Neural progenitor cell (in vitro differentiated cells): Measurements from ENCODE around the gene RALB. TPM values are rescaled to one million over a fixed set of nuclear protein-coding genes. Genes with fewer than 3 reads are reported as not detected.

ENCODE experiments used
- DNase-seq: peaks from one replicate; pipeline ENCODE4 v3.0.0-alpha.2; 2016; ENCODE audit warnings: low spot score
- H2AFZ ChIP-seq: fragments of 200-600 bp; sonication (generic); replicated peaks from 2 replicates; pipeline ENCODE4 v1.6.1; 2016; ENCODE audit warnings: antibody characterized with exemption
- H3F3A ChIP-seq: fragments of 200-600 bp; sonication (generic); 2 replicates; pipeline ENCODE4 v1.6.1; 2016; ENCODE audit warnings: antibody characterized with exemption, low read depth
- H3K27ac ChIP-seq: fragments of 200-600 bp; sonication (generic); 2 replicates; pipeline ENCODE4 v1.5.1; 2016; ENCODE audit warnings: mild to moderate bottlenecking
- H3K27me3 ChIP-seq: fragments of 200-600 bp; sonication (generic); 2 replicates; pipeline ENCODE4 v1.6.1; 2016; ENCODE audit warnings: mild to moderate bottlenecking, moderate library complexity
- H3K36me3 ChIP-seq: fragments of 200-600 bp; sonication (generic); 2 replicates; pipeline ENCODE4 v1.5.1; 2016
- H3K4me1 ChIP-seq: fragments of 200-600 bp; sonication (generic); 2 replicates; pipeline ENCODE4 v1.6.1; 2016; ENCODE audit warnings: mixed run types
- H3K4me2 ChIP-seq: fragments of 200-600 bp; sonication (generic); 2 replicates; pipeline ENCODE4 v1.6.1; 2016
- H3K4me3 ChIP-seq: fragments of 200-600 bp; sonication (generic); 2 replicates; pipeline ENCODE4 v1.5.1; 2016
- H3K79me2 ChIP-seq: fragments of 200-600 bp; sonication (generic); 2 replicates; pipeline ENCODE4 v1.6.1; 2016; ENCODE audit warnings: low read depth
- H3K9ac ChIP-seq: fragments of 200-600 bp; sonication (generic); 2 replicates; pipeline ENCODE4 v1.6.1; 2016
- H3K9me3 ChIP-seq: fragments of 200-600 bp; sonication (generic); 2 replicates; pipeline ENCODE4 v1.5.1; 2016; ENCODE audit warnings: low read depth
- H4K20me1 ChIP-seq: fragments of 200-600 bp; sonication (generic); 2 replicates; pipeline ENCODE4 v1.6.1; 2016; ENCODE audit warnings: low read depth
- H3K27ac Mint-ChIP-seq: 3 replicates; pipeline ENCODE4 v1.8.0; 2021; ENCODE audit warnings: mixed read lengths
- H3K27me3 Mint-ChIP-seq: 2 replicates; pipeline ENCODE4 v1.8.0; 2022; ENCODE audit warnings: low read depth, mild to moderate bottlenecking, inconsistent platforms, moderate library complexity, mixed read lengths; ENCODE audit not compliant: insufficient read depth
- H3K36me3 Mint-ChIP-seq: 3 replicates; pipeline ENCODE4 v1.8.0; 2021; ENCODE audit warnings: mixed read lengths
- H3K4me1 Mint-ChIP-seq: 3 replicates; pipeline ENCODE4 v1.8.0; 2021; ENCODE audit warnings: mixed read lengths
- H3K4me3 Mint-ChIP-seq: 3 replicates; pipeline ENCODE4 v1.8.0; 2021; ENCODE audit warnings: mild to moderate bottlenecking, moderate library complexity, mixed read lengths
- H3K9me3 Mint-ChIP-seq: 3 replicates; pipeline ENCODE4 v1.8.0; 2020; ENCODE audit warnings: mixed read lengths
- CTCF ChIP-seq: fragments of 200-600 bp; sonication (generic); IDR thresholded peaks from 2 replicates; pipeline ENCODE4 v1.5.1; 2017; ENCODE audit warnings: antibody characterized with exemption, mild to moderate bottlenecking
- EZH2 ChIP-seq: fragments of 200-600 bp; sonication (generic); IDR thresholded peaks from 2 replicates; pipeline ENCODE4 v1.6.1; 2017; ENCODE audit warnings: antibody characterized with exemption, mild to moderate bottlenecking, moderate library complexity
- EZH2phosphoT487 ChIP-seq: fragments of 200-600 bp; sonication (generic); IDR thresholded peaks from 2 replicates; pipeline ENCODE4 v1.6.1; 2017; ENCODE audit warnings: antibody characterized with exemption
- total RNA-seq: library from RNA; depleted of rRNA; stranded (reverse); fragments of >200 nt; gene quantifications from 2 replicates; pipeline ENCODE4 v1.2.3, GENCODE V29; 2015; ENCODE audit warnings: low replicate concordance

The RALB gene
- total RNA-seq, 1 donor from 2014 or later = 79.8 TPM

GRCh38 chr2:120240901-120241429, 11.7 kb upstream of the RALB start:
- Histone ChIP-seq H3K9me3 (no peaks in the 10 kb centered on the region), H3K27me3 (no peaks in the 10 kb centered on the region), H3K4me2 (no peak overlapping the region), H3K9ac (no peak overlapping the region), H4K20me1 (no peaks in the 10 kb centered on the region), H3K27ac (no peak overlapping the region), H3K36me3 (no peaks in the 10 kb centered on the region), H3K4me1 (peaks cover 42% of the 10 kb centered on the region), H3K4me3 (no peak overlapping the region), H3K79me2 (no peaks in the 10 kb centered on the region), H2AFZ (peak overlapping the region; percentile 47), H3F3A (peaks cover 38% of the 10 kb centered on the region)
- no peak for TF ChIP-seq EZH2
- TF ChIP-seq CTCF = no peak
- no peak for TF ChIP-seq EZH2phosphoT487
- Mint-ChIP-seq H3K27me3 (peaks cover 4% of the 10 kb centered on the region), H3K27ac (no peak overlapping the region), H3K9me3 (no peaks in the 10 kb centered on the region), H3K4me1 (peaks cover 47% of the 10 kb centered on the region), H3K36me3 (no peaks in the 10 kb centered on the region), H3K4me3 (no peak overlapping the region)
- no peak for DNase-seq

- TF ChIP-seq CTCF = no peak
- peaks cover 52% of the 10 kb centered on the region for H3K4me1 Mint-ChIP-seq
- Histone ChIP-seq H3K4me2 (no peak overlapping the region), H3K27me3 (no peaks in the 10 kb centered on the region), H3K4me3 (no peak overlapping the region), H3K4me1 (peaks cover 45% of the 10 kb centered on the region), H4K20me1 (no peaks in the 10 kb centered on the region), H3K79me2 (no peaks in the 10 kb centered on the region), H3K27ac (no peak overlapping the region), H2AFZ (no peak overlapping the region), H3K9me3 (no peaks in the 10 kb centered on the region), H3F3A (peaks cover 38% of the 10 kb centered on the region), H3K9ac (no peak overlapping the region), H3K36me3 (no peaks in the 10 kb centered on the region)
- DNase-seq = no peak
- H3K36me3 Mint-ChIP-seq = no peaks in the 10 kb centered on the region
- H3K27ac Mint-ChIP-seq = no peak overlapping the region
- H3K4me3 Mint-ChIP-seq = no peak overlapping the region
- H3K9me3 Mint-ChIP-seq = no peaks in the 10 kb centered on the region
- peaks cover 4% of the 10 kb centered on the region for H3K27me3 Mint-ChIP-seq
Observed at GRCh38 chr2:120241684-120242083, 11.0 kb upstream of the RALB start.

- H3K4me1 ChIP-seq = peaks cover 32% of the 10 kb centered on the region
- peaks cover 22% of the 10 kb centered on the region for H3F3A ChIP-seq
- H3K4me3 ChIP-seq = no peak overlapping the region
- H3K36me3 ChIP-seq = no peaks in the 10 kb centered on the region
- H3K36me3 Mint-ChIP-seq = no peaks in the 10 kb centered on the region
- H3K79me2 ChIP-seq = no peaks in the 10 kb centered on the region
- no peak for TF ChIP-seq CTCF
- no peak for TF ChIP-seq EZH2
- TF ChIP-seq EZH2phosphoT487 = no peak
- no peak overlapping the region for H3K27ac ChIP-seq
- H3K9me3 ChIP-seq = no peaks in the 10 kb centered on the region
- H3K4me1 Mint-ChIP-seq = peaks cover 43% of the 10 kb centered on the region
- H3K9ac ChIP-seq = no peak overlapping the region
- H3K27ac Mint-ChIP-seq = no peak overlapping the region
- no peak for DNase-seq
- no peaks in the 10 kb centered on the region for H3K27me3 ChIP-seq
- H3K27me3 Mint-ChIP-seq = peaks cover 7% of the 10 kb centered on the region
- no peak overlapping the region for H2AFZ ChIP-seq
- H3K4me3 Mint-ChIP-seq = no peak overlapping the region
- no peak overlapping the region for H3K4me2 ChIP-seq
- no peaks in the 10 kb centered on the region for H4K20me1 ChIP-seq
- no peaks in the 10 kb centered on the region for H3K9me3 Mint-ChIP-seq
Observed at GRCh38 chr2:120243211-120243610, 9.4 kb upstream of the RALB start.
